ENCODE measurements around the gene TWIST2. TPM values are rescaled to one million over a fixed set of nuclear protein-coding genes. Genes with fewer than 3 reads are reported as not detected.

TWIST2 gene
- total and polyA plus RNA-seq, 7 donors: 0.92 to 92.2 (median 53.9) TPM

DNA sequence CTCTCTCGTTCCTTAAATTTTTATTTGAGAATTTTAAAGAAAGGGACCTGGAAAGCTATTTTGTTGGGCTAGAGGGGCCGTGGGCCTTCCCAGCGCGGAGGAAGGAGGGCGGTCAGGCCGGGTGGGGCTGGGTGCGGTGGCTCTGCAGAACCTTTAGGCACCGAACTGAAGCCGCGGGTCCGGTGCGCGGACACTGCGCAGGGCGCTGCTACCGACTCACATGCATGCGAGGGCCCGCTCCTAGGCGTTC lies 1.6 kb upstream of the TWIST2 start:
- 15 to 19% methylated on average over 19 of the region's 19 CpGs for WGBS, 2 donors
- Histone ChIP-seq H3K9me3 (no peaks in the 10 kb centered on the region), H3K27me3 (peaks cover 0 to 4% (median 3%) of the 10 kb centered on the region in 3 donors), H3K36me3 (no peaks in the 10 kb centered on the region), H3K4me1 (peaks cover 0 to 25% (median 17%) of the 10 kb centered on the region in 4 donors), H3K27ac (peak overlapping the region; percentile 90 to 97 (median 94)), H3K4me3 (peak overlapping the region; percentile 69 to 88 (median 87))
- intact Hi-C loops (cut with DNase I): loop anchor here (5.0 to 10.0 kb wide), 2 partner anchors 101 to 122 kb away; no protein-coding TSS in a partner anchor
- TF ChIP-seq POLR2A (IDR thresholded peaks at IDR 0.05) (no peak), EP300 (IDR thresholded peaks at IDR 0.05) (no peak), POLR2AphosphoS5 (IDR thresholded peaks at IDR 0.05) (no peak), CTCF (IDR thresholded peaks at IDR 0.05) (no peak)
- DNase-seq: peak; percentile 78

GRCh38 chr2:238846628-238847418 lies 1.1 kb upstream of the TWIST2 start:
- no peak for DNase-seq
- no peak for TF ChIP-seq EP300 (IDR thresholded peaks at IDR 0.05)
- no peak for TF ChIP-seq CTCF (IDR thresholded peaks at IDR 0.05)
- TF ChIP-seq POLR2AphosphoS5 (IDR thresholded peaks at IDR 0.05): peak in 2 of 4 donors; percentile 11 to 36
- intact Hi-C loops (cut with DNase I): loop anchor here (5.0 to 10.0 kb wide), 2 partner anchors 100 to 122 kb away; no protein-coding TSS in a partner anchor
- H3K4me3 ChIP-seq: peak overlapping the region; percentile 69 to 88 (median 87)
- 8% methylated on average over 80 of the region's 80 CpGs for WGBS, 2 donors
- no peaks in the 10 kb centered on the region for H3K9me3 ChIP-seq
- peak overlapping the region; percentile 90 to 97 (median 94) for H3K27ac ChIP-seq
- H3K27me3 ChIP-seq: peaks cover 0 to 4% (median 3%) of the 10 kb centered on the region in 3 donors
- H3K36me3 ChIP-seq: no peaks in the 10 kb centered on the region
- H3K4me1 ChIP-seq: peaks cover 0 to 30% (median 22%) of the 10 kb centered on the region in 4 donors

DNA sequence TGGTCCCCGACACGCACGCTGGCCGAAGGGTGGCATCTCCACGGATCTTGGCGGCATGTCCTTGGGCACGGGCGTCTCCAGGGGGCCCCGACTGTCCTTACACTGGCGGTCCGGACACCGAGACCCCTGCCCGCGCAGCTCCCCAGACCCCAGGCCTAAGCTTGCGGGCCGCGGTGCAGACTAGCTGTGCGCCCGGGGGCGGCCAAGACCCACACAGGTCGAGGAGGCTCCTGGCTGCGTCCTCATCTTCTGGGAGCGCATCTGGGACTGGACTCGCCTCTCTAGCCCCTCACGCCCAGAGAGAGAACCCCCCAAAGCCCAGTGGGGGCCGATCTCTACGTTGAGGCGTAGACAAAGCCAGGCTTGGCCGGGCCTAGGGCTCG lies 475 bp upstream of the TWIST2 start:
- Histone ChIP-seq H3K4me1 (peaks cover 0 to 36% (median 25%) of the 10 kb centered on the region in 4 donors), H3K27ac (peak overlapping the region; percentile 90 to 97 (median 94)), H3K36me3 (no peaks in the 10 kb centered on the region), H3K4me3 (peak overlapping the region; percentile 69 to 88 (median 87)), H3K9me3 (no peaks in the 10 kb centered on the region), H3K27me3 (peaks cover 0 to 4% (median 3%) of the 10 kb centered on the region in 3 donors)
- intact Hi-C loops (cut with DNase I): loop anchor here (5.0 to 10.0 kb wide), 2 partner anchors 100 to 123 kb away; no protein-coding TSS in a partner anchor
- 5 to 10% methylated on average over 30 of the region's 30 CpGs for WGBS, 2 donors
- TF ChIP-seq CTCF (IDR thresholded peaks at IDR 0.05) (no peak), EP300 (IDR thresholded peaks at IDR 0.05) (no peak), POLR2A (IDR thresholded peaks at IDR 0.05) (no peak), POLR2AphosphoS5 (IDR thresholded peaks at IDR 0.05) (no peak)
- DNase-seq: peak; percentile 78

DNA sequence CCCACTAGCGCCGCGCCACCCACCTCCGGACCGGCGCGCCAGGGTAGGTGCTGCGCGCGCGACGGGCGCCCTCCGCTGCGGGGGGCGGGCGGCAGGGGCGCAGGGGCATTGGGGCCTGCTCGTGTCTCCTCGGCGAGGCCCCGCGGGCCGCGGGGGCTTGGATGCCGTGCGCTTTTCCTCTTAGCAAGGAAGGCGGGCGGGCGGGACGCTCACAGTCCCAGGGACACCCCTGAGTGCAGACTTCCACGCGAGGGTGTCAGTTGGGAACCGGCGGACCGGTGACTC lies 748 bp downstream of the TWIST2 start:
- Histone ChIP-seq H3K9me3 (no peaks in the 10 kb centered on the region), H3K36me3 (no peaks in the 10 kb centered on the region), H3K27me3 (peaks cover 0 to 4% (median 3%) of the 10 kb centered on the region in 3 donors), H3K4me1 (peaks cover 0 to 48% (median 28%) of the 10 kb centered on the region in 4 donors), H3K4me3 (peak overlapping the region; percentile 69 to 88 (median 87)), H3K27ac (peak overlapping the region; percentile 90 to 97 (median 94))
- WGBS, 2 donors: 9 to 25% methylated on average over 36 of the region's 36 CpGs
- TF ChIP-seq POLR2A (IDR thresholded peaks at IDR 0.05) (no peak), EP300 (IDR thresholded peaks at IDR 0.05) (no peak), POLR2AphosphoS5 (IDR thresholded peaks at IDR 0.05) (no peak), CTCF (IDR thresholded peaks at IDR 0.05) (no peak)
- intact Hi-C loops (cut with DNase I): loop anchor here (2.0 to 10.0 kb wide), 3 partner anchors 46 to 124 kb away; no protein-coding TSS in a partner anchor
- no peak for DNase-seq
